ENCODE measurements around the gene SCGB3A2. TPM values are rescaled to one million over a fixed set of nuclear protein-coding genes. Genes with fewer than 3 reads are reported as not detected.

SCGB3A2 gene
- polyA plus RNA-seq, 1 donor from 2014 or later, result not detected

DNA sequence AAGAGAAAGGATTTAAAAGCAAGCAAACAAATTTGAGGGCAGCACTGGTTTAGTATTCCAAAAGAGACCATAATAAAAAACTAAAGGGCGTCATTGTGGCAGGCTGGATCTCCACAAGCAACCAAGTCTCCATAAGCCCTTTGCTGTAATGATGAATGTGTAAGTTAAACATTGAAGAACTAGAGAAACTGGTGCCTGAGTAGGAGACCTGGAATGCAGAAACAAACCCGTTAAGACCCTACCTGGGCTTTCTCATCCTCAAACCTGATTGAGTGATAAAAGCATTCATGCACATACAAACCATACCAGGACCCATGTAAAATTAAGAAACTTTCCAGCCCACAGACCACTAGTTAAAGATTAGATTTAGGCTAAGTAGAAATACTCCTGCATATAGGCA is 1.9 kb upstream of the SCGB3A2 start:
- Mint-ChIP-seq H3K9me3 (no peaks in the 10 kb centered on the region), H3K4me1 (peaks cover 0 to 1% (median 0%) of the 10 kb centered on the region in 3 donors), H3K27me3 (peaks cover 2% of the 10 kb centered on the region), H3K36me3 (no peaks in the 10 kb centered on the region), H3K4me3 (no peak overlapping the region), H3K27ac (no peak overlapping the region)

DNA sequence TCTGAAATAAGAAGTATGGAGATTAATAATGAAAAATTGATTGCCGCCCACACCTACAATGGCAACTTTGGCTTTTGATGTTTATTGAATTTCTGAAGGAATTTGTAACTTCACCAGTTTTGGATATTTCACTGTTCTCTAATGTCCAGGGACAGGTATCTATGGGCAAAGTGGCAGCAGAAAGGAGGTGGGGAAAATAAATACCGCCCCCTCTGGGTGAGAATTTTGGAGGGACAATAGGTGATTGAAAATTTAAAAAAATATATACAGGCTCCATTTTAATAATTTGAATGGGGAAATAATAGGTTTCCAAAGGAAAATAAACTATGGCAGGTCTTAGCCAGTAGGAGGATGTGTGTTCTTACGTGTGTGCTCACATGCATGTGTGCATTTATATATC is 1.3 kb downstream of the SCGB3A2 start:
- H3K4me3 Mint-ChIP-seq, result no peak overlapping the region
- no peak overlapping the region for H3K27ac Mint-ChIP-seq
- H3K4me1 Mint-ChIP-seq, result no peaks in the 10 kb centered on the region
- H3K27me3 Mint-ChIP-seq, result peaks cover under 1% of the 10 kb centered on the region
- peaks cover 0 to 2% (median 0%) of the 10 kb centered on the region in 3 donors for H3K9me3 Mint-ChIP-seq
- peaks cover 2% of the 10 kb centered on the region for H3K36me3 Mint-ChIP-seq

DNA sequence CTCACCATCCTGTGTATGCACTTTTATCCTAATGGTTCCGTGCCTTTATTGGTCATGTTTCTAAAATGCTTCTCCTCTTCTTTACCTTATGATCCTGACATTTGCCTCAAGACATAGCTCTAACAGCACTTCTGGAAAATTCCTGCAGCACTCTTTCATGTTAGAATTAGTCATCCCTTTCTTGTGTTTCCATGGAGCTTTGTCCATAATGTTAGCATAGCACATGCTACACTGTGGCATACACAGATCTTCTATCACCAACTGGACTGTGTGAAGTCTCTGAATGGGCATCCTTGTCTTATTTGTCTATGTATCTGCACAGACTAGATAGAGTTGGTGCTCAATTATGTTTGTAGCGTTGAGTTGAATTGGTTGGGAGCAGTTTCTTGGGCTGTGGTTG is 2.0 kb downstream of the SCGB3A2 start:
- Mint-ChIP-seq H3K4me1 (no peaks in the 10 kb centered on the region), H3K27ac (no peak overlapping the region), H3K36me3 (peaks cover 2% of the 10 kb centered on the region), H3K9me3 (peaks cover 0 to 2% (median 0%) of the 10 kb centered on the region in 3 donors), H3K4me3 (no peak overlapping the region), H3K27me3 (no peaks in the 10 kb centered on the region)

GRCh38 chr5:147882586-147883313 is 4.2 kb downstream of the SCGB3A2 start:
- Mint-ChIP-seq H3K27ac (no peak overlapping the region), H3K27me3 (no peaks in the 10 kb centered on the region), H3K36me3 (peaks cover 2% of the 10 kb centered on the region), H3K9me3 (peaks cover 0 to 2% (median 0%) of the 10 kb centered on the region in 3 donors), H3K4me1 (no peaks in the 10 kb centered on the region), H3K4me3 (no peak overlapping the region)

- H3K9me3 Mint-ChIP-seq, result peaks cover 0 to 2% (median 0%) of the 10 kb centered on the region in 3 donors
- peaks cover 5% of the 10 kb centered on the region for H3K27me3 Mint-ChIP-seq
- no peak overlapping the region for H3K4me3 Mint-ChIP-seq
- no peak overlapping the region for H3K27ac Mint-ChIP-seq
- H3K36me3 Mint-ChIP-seq, result peaks cover 2% of the 10 kb centered on the region
- no peaks in the 10 kb centered on the region for H3K4me1 Mint-ChIP-seq
Measured at GRCh38 chr5:147887026-147887627, 8.6 kb downstream of the SCGB3A2 start.

DNA sequence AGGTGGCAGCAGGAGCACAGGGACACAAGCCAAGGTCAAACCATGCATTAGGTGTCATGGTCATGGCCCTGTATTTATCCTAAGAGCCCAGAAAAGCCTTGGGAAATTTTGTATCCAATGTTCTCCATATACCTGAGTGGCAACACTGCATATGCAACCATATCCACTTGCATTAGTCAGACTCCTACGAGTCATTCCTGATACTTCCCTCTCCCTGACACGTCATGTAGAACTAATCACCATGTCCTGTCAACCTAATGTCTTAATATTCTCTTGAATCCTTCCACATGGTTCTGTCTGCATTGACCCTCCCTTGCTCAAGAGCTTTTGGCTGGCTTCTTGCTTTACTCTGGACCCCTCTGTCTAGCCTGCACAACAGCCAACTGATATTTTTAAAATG is 9.4 kb downstream of the SCGB3A2 start:
- H3K9me3 Mint-ChIP-seq, result peaks cover 0 to 2% (median 0%) of the 10 kb centered on the region in 3 donors

GRCh38 chr5:147892696-147893296 is 14.3 kb downstream of the SCGB3A2 start:
- H3K9me3 Mint-ChIP-seq, result no peaks in the 10 kb centered on the region
- H3K4me3 Mint-ChIP-seq, result no peak overlapping the region
- H3K4me1 Mint-ChIP-seq, result no peaks in the 10 kb centered on the region
- peaks cover 7% of the 10 kb centered on the region for H3K27me3 Mint-ChIP-seq
- no peak overlapping the region for H3K27ac Mint-ChIP-seq
- no peaks in the 10 kb centered on the region for H3K36me3 Mint-ChIP-seq

More for the DNA sequence above, 9.4 kb downstream of the SCGB3A2 start:
- no peaks in the 10 kb centered on the region for H3K36me3 Mint-ChIP-seq
- H3K27me3 Mint-ChIP-seq, result peaks cover 6% of the 10 kb centered on the region
- H3K27ac Mint-ChIP-seq, result no peak overlapping the region
- H3K4me3 Mint-ChIP-seq, result no peak overlapping the region
- H3K4me1 Mint-ChIP-seq, result no peaks in the 10 kb centered on the region

DNA sequence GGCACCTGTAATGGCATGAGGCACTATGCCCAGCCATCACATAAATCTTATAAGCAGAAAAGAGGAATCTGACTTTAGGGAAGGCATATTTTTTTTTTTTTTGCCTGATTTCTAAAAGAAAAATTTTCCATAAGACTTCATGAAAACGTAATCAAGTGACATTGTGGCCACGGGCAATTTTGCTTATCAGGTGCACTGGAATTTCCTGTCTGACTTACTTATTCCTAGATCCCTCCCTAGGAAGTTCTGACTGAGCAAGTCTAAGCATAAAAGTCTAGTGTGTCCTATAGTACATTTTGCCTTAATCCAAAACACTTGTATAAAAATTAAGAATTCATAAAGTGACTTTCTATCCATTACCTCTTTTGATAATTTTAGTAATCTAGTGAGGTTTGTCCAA is 15.3 kb downstream of the SCGB3A2 start:
- Mint-ChIP-seq H3K36me3 (no peaks in the 10 kb centered on the region), H3K27ac (no peak overlapping the region), H3K4me1 (no peaks in the 10 kb centered on the region), H3K27me3 (peaks cover 2% of the 10 kb centered on the region), H3K9me3 (no peaks in the 10 kb centered on the region), H3K4me3 (no peak overlapping the region)

DNA sequence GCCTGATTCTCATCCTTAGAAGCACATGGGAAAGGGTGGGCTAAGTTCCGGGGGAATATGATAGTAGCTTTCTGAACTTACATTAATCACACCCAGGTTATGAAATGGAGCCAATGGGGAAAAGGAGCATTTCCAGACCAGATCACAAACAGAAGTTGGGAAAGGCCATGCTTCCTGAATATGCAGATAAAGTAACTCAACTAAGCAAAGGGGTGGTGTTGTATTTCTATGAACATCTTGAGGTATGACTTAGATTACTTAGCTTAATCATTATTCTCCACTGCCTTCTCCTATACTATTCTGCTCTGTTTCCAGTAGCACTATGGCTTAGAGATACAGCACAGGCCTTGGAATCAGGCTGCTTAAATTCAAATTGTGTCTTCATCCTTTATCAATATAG is 17.4 kb downstream of the SCGB3A2 start:
- Mint-ChIP-seq H3K4me3 (no peak overlapping the region), H3K36me3 (no peaks in the 10 kb centered on the region), H3K9me3 (no peaks in the 10 kb centered on the region), H3K4me1 (no peaks in the 10 kb centered on the region), H3K27ac (no peak overlapping the region), H3K27me3 (peaks cover 2% of the 10 kb centered on the region)

GRCh38 chr5:147898875-147899401 is 20.4 kb downstream of the SCGB3A2 start:
- Mint-ChIP-seq H3K4me3 (no peak overlapping the region), H3K27me3 (no peaks in the 10 kb centered on the region), H3K27ac (no peak overlapping the region), H3K9me3 (no peaks in the 10 kb centered on the region), H3K36me3 (no peaks in the 10 kb centered on the region), H3K4me1 (no peaks in the 10 kb centered on the region)

GRCh38 chr5:147901599-147902039 is 23.1 kb downstream of the SCGB3A2 start:
- Mint-ChIP-seq H3K4me3 (no peak overlapping the region), H3K27me3 (no peaks in the 10 kb centered on the region), H3K27ac (no peak overlapping the region), H3K4me1 (no peaks in the 10 kb centered on the region), H3K36me3 (no peaks in the 10 kb centered on the region), H3K9me3 (no peaks in the 10 kb centered on the region)

- Mint-ChIP-seq H3K9me3 (no peaks in the 10 kb centered on the region), H3K36me3 (no peaks in the 10 kb centered on the region), H3K27ac (no peak overlapping the region), H3K4me1 (no peaks in the 10 kb centered on the region), H3K4me3 (no peak overlapping the region), H3K27me3 (no peaks in the 10 kb centered on the region)
Measured at GRCh38 chr5:147902609-147903115, 24.2 kb downstream of the SCGB3A2 start.

GRCh38 chr5:147904110-147904509 is 25.6 kb downstream of the SCGB3A2 start:
- Mint-ChIP-seq H3K4me3 (no peak overlapping the region), H3K27me3 (no peaks in the 10 kb centered on the region), H3K4me1 (no peaks in the 10 kb centered on the region), H3K36me3 (no peaks in the 10 kb centered on the region), H3K9me3 (no peaks in the 10 kb centered on the region), H3K27ac (no peak overlapping the region)

DNA sequence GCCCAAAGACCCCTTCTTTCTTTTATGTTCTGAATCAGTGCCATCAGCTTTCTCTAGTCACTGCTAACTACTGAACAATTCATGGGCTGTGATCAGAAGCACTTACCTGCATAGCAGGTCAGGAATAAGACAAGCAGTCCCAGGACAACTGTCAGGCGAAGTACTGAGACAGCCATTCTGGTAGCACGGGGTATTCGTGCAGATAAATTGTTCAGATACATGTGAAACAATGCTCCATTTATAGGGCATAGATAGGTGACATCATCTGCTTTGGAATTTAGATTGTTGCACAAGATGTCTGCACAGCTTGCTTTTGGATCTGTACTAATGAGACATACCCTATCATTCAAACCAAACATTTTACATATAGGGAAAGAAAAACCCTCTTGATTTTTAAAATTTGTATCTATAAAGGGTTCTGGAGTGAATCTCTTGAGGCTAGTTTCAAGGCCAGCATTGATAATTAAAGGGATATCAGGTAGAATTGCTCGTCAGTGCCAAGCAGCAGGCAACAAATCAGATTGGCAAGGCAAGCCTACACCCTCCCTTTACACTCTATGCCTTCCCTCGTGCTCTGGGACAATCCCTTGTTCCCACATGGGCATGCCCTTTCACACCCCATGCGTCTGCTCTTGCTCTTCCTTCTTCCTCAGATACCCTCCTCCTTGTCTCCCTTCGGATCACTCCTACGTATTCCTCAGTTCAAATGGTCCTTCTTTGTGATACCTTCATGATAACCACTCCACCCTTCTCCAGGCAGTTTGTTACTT is 28.0 kb downstream of the SCGB3A2 start, which contains the start of gene C5orf46:
Gene C5orf46 (minus strand): TSS at position 213 of the 770 bp plus-strand sequence. CDS start 37 bp downstream, at position 176.
- H3K27ac Mint-ChIP-seq, result no peak within 1 kb of the TSS
- no peaks in the 10 kb centered on the region for H3K36me3 Mint-ChIP-seq
- no peaks in the 10 kb centered on the region for H3K4me1 Mint-ChIP-seq
- no peaks in the 10 kb centered on the region for H3K9me3 Mint-ChIP-seq
- peaks cover 1% of the 10 kb centered on the region for H3K27me3 Mint-ChIP-seq
- H3K4me3 Mint-ChIP-seq, result no peak within 1 kb of the TSS

All from IgD-negative memory B cell (primary cell).